GM19438 (cell line): ENCODE results near the gene CPEB1.

ENCODE experiments used
- ATAC-seq: cut with Tn5 transposase; IDR thresholded peaks from one replicate; pipeline ENCODE4 v1.9.1; 2021; ENCODE audit warnings: low read depth; ENCODE audit not compliant: unreplicated experiment

Gene CPEB1

DNA sequence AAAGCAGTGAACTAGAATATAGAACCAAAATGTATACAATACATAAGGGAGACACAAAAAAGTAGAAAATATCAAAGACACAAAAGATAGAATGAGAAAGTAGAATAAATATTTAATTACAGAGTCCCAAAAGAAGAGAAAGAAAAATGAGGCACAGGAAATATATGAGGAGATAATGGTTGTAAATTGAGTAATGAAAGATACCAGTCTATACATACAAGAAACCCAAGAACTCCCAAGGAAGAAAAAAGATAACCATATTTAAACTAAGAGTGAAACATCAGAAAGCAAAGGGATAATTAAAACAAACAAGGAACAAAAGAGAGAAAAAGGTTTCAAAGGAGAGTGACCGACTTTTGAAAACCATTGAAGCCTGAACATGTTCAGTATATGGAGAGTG, 47.3 kb downstream of the CPEB1 start:
- ATAC-seq: no peak

DNA sequence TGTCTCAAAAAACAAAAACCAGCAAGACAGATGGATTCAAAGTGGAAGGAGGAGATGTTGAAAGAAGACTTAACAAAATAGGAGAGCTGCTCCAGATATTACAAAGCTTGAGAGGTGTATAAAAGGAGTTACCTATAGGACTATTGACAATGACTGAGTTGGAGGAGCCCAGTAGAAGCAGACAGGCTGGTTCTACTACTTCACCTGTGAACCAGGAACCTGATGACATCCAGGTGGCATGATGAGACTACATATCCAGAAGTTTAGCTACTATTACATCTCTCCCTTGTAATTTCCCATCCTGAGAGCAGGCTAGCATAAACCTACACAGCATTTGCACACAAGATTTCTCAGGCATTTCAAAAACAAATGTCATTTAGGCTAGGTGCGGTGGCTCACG, 49.3 kb downstream of the CPEB1 start:
- ATAC-seq: no peak

DNA sequence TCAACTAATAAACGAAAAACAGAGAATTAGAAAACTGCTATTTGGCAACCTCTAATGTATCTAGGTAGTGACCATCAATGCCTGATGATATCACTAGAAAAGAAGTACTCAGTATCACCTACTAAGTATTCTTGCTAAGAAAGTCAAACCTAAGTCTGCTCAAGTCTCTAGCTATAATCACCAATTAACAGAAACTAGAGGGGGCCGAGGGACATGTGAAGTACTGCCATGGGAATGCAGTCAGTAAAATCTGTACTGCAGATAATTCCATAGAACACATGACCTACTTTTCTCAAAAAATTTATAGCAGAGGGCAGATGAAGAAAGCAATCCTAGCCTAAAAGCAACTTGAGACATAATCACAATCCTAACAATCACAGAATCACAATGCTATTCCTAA, 51.4 kb downstream of the CPEB1 start:
- ATAC-seq: no peak

DNA sequence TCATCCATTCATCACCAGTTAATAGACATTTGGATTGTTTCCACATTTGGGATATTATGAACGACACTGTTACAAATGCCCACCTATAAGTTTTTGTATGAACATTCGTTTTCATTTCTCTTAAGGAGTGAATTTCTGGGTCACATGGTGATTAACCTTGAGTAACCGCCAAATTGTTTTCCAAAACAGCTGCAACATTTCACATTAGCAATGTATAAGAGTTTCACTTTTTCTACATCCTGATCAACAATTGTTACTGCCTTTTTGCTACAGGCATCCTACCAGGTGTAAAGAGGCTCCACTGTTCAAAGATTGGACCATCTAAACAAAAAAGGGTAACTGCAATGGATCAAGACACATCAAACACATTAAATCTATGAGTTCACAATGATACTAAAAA, 52.0 kb downstream of the CPEB1 start:
- ATAC-seq: no peak

DNA sequence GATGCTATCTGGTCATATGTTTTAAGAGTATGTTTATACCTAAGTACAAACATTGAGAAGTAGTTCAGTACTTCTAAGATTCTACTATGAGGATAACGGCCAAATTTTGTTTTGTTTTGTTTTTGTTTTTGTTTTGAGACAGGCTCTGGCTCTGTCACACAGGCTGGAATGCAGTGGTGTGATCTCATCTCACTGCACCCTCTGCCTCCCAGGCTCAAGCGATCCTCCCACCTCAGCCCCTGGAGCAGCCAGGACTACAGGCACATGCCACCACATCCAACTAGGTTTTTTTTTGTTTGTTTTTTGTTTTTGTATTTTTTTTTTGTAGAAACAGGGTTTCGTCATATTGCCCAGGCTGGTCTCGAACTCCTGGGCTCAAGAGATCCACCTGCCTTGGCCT, 59.4 kb downstream of the CPEB1 start:
- no peak for ATAC-seq

DNA sequence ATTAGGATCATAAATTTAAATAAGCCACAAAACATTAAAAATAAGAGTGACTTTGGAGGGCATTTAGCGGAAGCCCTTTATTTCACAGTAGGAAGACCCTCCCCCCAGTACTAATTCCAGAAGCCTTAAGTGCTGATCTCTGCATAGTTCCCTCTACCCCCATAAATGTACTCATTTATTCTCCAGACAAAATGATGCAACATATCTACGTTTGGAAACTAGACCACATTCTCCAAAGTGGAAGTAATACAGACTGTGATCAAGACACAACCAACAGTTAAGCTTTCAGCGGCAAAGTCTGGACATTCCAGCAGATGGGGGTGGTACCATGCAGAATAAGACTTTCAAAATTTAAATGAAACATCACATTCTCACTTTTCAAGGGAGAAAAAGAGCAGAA, 62.1 kb downstream of the CPEB1 start:
- no peak for ATAC-seq

DNA sequence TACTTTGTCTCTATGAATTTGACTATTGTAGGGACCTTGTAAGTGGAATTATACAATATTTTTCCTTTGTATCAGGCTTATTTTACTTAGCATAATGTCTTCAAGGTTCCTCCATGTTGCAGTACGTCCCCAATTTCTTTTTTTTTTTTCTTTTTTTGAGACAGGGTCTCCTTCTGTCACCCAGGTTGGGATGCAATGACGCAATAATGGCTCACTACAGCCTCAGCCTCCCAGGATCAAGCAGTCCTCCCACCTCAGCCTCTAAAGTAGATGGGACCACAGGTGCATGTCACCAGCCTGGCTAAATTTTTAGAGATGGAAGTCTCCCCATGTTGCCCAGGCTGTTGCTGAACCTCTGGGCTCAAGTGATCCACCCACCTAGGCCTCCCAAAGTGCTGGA, 66.5 kb downstream of the CPEB1 start:
- no peak for ATAC-seq

DNA sequence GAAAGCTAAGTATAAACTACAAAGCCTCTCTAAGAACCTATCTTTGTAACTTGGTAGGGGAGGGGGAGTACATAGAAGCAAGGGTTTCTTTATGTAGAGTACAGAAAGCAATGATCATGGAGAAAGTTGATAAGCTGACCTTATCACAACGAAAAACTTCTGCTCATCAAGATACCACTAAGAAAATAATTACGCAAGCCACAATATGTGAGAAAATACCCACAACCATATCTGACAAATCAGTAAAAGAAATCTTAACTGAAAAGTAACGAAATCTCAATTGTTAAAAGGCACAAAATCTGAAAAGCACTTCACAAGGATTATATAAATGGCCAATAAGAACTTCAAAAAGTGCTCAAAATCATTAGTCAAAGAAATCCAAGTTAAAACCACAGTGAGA, 71.8 kb downstream of the CPEB1 start:
- no peak for ATAC-seq

DNA sequence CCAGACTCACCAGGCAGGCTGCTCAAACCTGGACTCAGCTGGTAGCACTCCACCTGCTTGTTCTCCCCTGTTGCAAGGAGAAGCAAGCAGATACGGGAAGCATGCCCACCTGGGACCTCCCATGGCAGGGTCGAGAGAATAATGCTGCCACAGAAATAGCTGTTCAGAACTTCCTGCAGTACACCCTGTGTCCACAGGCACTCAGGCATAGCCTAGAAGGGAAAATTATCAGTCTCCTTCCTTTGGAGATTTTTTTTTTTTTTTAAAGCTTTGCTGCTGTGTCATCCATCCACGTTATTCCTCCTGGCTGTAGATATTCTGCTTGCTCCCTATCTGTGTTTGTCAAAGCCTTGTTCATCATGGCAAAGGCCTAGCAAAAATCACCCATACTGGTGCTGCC, 74.2 kb downstream of the CPEB1 start:
- no peak for ATAC-seq

DNA sequence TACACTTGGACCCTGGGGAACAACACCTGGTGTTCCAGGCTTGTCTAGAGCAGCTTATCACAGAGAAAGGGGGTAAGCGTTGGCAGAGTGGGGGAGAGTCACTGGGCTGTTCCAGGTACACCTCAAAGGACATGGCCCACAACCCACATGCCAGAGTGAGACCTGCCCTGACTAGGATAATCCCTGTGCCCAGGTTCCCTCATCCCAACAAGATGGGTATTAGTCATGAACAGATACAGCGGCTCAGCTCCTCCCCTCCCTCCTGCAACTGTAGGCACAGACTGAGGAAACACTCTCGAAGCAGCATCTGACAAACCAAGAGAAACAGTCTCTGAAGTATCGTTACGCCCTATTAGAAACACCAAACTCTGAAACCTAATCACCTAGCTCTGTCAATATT, 74.9 kb downstream of the CPEB1 start:
- ATAC-seq: no peak

DNA sequence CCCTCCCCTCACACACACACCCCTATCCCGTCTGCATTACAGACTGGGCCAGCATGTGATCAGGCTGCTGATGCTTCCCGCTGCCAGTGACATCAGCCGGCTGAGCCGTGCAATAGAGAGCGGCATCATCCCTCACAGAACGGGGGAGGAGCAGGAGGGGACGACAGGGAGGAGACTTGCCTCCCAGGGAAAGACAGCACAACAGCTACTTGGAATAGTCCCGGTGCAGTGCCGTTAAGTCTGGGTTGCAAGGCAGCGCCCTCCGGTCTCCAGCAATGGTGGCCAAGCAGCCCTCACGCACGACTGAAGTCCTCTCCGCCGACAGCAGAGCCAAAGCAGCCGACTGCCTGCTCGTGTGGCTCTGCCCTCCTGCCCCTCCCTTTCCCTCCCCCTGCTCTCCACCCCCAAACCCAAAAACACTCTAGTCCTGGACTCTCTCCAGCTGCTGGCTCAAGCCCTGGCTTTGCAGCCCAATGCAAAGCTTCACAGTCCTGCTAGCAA, 75.4 kb downstream of the CPEB1 start:
- ATAC-seq: no peak

DNA sequence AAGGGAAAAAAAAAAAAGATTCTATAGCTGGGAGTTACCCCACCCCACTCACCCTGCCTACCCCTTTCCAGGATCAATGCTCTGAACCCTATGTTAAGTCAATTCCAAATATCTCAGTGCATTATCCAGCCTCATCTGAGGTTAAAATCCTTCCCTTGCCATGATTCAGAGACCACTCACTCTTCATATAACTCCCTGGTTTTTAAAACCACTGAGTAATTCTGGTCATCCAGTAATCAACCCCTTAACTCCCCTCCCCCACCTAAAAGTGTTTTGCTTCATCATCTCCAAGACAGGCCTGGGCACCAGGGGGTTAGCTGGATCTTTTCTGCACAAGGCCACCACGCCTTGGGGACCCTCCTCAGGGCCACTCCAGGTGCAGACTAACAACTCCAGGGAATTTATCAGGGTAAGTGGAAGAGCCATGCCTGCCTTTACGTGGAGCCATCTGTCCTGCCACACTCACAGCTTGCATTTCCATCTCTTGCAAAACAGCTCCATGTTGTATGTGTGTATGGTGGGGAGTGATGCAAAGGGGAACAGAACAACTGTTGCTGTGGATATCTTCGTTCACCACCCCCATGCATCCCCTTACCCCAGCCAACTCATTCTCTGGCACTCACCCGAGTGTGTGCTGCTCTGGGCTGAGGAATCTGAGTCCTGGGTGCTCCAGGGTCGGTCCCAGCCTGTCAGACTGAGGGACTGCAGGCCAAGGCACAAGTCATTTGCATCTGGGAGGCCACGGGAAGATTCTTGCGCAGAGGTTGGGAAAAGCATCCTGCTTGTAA, 76.2 kb downstream of the CPEB1 start:
- ATAC-seq: no peak

DNA sequence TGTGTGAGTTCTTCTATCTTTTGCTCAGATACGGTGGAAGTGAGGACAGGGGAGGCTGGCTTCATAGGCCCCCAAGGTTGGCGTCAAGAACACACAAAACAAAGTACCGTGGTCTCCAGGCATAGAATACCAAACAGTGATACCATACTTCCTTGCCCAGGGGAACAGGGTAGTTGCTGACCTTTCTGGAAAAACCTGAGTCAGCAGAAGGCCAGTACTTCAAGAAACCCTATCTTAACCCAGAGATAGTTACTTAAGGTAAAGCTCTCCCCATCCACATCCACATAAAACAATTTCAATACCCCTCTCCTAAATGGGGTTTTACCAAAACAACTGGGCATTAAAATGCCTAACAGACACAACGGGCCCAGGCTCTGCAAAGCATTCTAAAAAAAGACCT, 77.3 kb downstream of the CPEB1 start:
- no peak for ATAC-seq

DNA sequence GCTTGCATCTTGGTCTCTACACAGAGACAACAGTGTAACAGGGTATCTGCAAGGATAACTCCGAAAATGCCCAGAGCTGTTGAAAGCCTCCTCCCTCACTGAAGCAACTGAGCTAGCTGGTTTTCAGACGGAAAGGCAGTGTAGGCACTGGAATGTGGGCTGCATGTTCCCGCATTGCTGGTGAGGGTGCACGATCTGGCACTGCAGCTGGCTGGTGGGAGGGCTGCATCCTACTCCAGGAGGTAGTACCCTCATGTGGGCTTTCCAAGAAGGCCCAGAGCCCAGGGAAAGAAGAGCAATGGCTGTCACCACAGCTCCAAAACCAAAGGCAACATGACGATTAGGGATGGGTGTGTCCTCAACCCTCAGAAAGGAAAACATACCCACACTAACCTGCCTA, 78.2 kb downstream of the CPEB1 start:
- no peak for ATAC-seq

DNA sequence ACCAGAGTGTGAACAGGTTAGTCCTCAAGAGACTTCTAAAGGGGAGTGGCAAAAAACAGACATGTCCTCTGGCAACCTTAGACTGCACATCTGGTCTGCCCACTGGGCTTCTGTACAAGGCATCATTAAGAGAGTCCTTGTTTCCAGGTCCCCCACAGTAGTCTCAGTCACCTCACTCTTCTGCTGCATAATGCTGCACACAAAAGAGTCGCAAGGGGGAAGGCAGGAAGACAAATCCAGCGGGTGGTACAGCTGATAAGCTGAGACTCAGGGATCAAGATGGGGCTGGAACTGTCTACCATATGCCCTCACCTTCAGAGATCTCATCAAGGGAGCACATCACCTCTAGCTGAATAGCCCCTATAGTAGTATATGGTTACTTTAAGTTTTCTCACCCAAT, 79.5 kb downstream of the CPEB1 start:
- ATAC-seq: no peak

DNA sequence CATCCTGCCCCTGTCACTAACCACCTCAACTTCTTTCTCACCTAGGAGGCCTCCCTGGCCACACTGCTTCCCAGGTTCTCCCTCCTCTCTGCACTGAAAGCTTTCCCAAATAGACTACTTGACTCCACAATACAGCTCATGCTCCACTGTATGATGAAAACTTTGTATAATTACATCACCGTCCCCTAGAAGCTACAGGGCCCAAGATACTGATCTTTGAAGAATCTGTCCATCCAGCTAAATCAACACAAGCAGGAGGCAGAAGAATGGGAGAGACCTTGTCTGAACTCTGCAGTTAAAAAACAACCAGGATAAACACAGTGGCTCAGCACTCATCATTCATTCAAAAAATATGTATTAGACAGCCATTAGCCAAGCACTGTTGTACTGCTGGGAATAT, 80.5 kb downstream of the CPEB1 start:
- no peak for ATAC-seq

DNA sequence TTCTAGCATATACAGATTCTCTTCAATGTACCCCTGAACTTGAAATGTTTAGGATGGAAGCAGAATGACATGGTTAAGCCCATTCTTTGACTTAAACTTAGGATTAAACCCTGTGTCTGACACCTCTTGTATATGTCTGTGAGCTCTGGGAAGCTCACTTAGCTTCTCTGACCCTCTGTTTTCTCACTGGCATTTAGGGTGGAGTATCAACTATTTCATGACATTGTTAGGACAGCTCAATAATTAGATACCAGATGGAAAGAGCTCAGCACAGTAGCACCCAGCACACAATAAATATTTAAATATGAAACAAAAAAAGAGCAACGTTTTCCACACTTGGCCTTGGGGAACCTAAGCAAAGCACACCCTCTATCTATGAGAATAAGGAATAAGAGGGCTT, 88.7 kb downstream of the CPEB1 start:
- no peak for ATAC-seq

DNA sequence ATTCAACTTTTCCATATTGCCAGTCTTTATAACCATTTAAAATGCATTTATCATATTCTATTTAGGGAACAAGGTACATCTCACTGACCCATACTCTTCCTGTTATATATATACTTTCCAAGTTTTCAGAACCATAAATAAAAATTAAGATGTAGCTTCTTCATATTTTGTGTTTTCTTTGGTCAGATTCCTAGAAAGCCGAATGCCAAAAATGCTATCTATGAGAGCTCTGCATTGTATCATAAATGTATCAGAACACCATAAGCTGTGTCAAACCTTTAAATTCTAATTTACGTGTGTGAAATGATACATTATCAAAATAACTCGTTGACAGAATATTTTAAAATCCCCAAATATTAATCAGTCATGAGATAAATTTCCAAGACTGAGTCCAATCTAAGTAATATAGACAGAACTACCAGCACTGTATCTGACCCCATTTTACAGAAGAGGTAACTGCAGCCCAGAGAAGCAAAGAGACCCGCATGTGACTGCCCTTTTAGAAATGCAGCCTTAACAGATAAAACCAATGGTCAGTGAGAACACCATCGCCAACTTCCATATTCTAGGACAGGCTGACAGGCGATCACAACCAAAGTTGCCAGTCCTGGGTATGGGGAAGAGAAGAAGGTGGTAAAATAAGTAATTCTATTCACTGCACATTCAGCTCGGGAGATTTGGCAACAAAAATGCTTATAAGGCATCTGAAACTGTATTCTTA, 90.7 kb downstream of the CPEB1 start:
- ATAC-seq: no peak

DNA sequence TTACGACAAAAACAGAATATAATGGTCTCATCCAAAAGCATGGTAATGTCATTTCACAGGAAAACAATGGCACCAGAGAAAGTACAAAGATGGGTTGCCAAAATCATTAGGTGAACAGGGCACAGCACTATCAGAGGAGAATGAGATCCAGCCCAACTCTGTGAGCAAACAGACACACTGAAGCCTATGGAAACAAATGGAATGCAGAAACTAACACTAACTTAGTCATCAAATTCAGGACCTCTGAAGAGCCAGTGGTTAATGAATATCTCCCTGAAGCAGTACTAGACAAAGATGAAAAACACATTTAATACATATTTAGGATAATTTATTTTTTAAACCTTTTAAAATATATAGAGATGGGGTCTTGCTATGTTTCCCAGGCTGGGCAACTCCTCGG, 92.3 kb downstream of the CPEB1 start:
- ATAC-seq: no peak

DNA sequence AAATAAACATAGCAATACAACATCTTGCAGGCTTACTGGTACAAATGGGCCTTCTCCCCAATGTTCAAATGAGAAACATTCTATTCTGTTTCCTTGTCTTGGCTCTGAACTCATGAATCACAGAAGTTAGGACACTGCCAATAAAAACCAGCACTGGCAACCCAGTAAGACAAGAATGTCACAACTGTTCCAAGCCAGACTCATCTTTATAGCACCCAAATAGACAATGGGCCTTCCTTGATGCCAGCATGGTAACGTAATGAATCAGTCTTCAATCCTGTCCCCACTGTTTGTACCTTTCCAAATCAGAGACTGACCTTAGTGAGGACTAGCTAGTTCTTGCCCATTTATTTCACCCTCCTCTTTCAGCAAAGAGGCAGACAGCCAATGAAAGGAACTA, 92.8 kb downstream of the CPEB1 start:
- ATAC-seq: no peak

DNA sequence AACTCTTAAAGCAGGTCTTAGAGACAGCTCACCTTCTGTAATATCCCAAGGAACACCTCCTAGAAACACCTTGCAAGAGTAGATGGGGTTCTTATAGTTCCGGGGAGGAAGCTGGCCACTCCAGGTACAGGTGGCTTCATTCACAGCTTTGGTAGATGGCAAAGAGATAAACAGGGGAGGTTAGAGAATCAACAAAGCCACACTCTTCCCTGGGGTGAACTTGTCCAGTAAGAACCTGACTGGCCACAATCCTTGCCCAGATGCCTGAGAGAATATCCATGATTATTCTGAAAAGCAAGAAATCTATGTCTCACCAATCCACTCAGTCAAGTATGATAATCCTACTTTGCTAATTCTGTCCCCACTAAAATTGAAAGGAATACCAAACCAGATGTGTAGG, 93.3 kb downstream of the CPEB1 start:
- no peak for ATAC-seq

DNA sequence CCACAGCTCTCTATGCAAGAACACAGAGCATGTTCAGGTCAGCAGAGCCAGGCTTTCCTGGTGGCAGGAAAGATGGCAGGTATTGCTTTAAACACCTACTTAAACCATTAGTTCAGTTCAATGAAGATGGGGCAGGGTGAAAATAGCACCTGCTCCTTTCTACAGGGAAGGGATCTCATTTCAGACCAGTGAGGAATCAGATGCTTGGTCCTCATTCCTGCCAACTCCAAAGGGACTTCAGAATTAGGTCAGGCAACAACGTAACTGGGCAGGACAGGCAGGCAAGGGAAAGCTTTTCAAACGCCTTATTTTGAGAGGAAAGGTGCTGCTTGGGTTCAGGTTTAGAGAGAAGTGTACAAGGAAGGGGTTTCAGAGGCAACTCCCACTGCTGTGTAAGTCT, 94.3 kb downstream of the CPEB1 start:
- ATAC-seq: no peak
